ENCODE data around the gene PJA1. TPM values are rescaled to one million over a fixed set of nuclear protein-coding genes. Genes with fewer than 3 reads are reported as not detected.

PJA1 gene
- total RNA-seq, 2 donors from 2014 or later: 8.2 to 8.3 TPM

DNA sequence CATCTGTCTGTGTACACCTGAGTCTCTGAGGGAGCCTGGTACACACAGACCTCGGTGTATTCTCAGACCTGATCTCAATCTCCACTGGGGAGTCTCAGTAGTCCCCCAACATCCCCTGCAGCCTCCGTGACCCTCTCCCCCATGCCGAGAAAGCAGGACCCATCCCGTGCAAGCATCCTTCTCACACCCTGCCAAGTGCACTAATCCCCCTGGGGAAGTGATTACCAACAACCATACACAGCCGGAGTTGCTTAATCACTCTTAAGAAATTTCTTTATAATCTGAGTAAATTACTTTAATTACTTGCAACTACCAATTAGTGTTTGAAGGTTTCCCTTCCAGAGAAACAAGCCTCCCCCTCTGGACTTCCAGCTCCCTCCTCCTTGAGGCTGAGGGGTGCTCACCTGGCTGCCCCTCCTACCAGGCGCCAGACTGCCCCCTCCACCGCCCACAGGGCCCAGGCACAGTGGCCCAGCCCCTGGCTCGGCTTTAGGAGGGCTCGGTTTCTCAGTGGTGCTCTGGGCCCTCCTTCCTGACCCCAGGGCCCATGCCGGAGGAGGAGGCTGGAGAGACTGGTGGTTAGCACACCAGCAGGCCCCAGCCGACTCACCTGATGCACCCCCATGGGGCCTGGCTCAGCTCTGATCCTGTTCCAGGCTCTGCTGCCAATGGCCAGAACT, 43.8 kb downstream of the PJA1 start:
- Histone ChIP-seq H3K4me3 (no peak overlapping the region), H3K4me1 (no peaks in the 10 kb centered on the region), H3K27me3 (no peaks in the 10 kb centered on the region), H3K27ac (no peak overlapping the region), H3K36me3 (replicated peaks in 1 of 2; ENCODE audit: insufficient read depth in 1 of 2, low read depth in 2 of 2) (no peaks in the 10 kb centered on the region), H3K9me3 (no peaks in the 10 kb centered on the region)
- TF ChIP-seq POLR2A (IDR thresholded peaks at IDR 0.05): no peak
- TF ChIP-seq, protein P1, sequence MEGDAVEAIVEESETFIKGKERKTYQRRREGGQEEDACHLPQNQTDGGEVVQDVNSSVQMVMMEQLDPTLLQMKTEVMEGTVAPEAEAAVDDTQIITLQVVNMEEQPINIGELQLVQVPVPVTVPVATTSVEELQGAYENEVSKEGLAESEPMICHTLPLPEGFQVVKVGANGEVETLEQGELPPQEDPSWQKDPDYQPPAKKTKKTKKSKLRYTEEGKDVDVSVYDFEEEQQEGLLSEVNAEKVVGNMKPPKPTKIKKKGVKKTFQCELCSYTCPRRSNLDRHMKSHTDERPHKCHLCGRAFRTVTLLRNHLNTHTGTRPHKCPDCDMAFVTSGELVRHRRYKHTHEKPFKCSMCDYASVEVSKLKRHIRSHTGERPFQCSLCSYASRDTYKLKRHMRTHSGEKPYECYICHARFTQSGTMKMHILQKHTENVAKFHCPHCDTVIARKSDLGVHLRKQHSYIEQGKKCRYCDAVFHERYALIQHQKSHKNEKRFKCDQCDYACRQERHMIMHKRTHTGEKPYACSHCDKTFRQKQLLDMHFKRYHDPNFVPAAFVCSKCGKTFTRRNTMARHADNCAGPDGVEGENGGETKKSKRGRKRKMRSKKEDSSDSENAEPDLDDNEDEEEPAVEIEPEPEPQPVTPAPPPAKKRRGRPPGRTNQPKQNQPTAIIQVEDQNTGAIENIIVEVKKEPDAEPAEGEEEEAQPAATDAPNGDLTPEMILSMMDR (IDR thresholded peaks at IDR 0.05): no peak
- intact Hi-C loops (cut with DNase I): no loop called here
- ATAC-seq (no peak), DNase-seq (no peak)
- WGBS, 2 donors: 89 to 96% methylated on average over 4 to 9 of the region's 11 CpGs

DNA sequence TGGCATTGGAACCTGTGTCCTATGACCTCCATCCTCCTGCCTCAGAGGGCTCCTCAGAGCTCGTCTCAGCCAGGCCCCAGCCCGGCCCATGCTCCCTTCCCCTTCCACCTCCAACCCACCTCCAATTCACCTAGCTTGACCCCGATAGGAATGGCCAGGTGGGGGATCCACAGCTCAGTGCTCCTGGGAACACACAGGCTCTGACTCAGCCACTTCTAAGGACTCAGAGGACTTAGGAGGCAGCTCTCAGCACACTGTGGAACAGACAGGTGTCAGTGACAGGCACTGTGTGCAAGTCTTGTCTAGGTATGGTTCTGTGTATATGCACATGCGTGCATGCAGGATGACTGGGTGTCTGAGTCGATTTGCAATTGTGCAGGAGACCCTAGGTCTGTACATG, 44.8 kb downstream of the PJA1 start:
- no peak for ATAC-seq

DNA sequence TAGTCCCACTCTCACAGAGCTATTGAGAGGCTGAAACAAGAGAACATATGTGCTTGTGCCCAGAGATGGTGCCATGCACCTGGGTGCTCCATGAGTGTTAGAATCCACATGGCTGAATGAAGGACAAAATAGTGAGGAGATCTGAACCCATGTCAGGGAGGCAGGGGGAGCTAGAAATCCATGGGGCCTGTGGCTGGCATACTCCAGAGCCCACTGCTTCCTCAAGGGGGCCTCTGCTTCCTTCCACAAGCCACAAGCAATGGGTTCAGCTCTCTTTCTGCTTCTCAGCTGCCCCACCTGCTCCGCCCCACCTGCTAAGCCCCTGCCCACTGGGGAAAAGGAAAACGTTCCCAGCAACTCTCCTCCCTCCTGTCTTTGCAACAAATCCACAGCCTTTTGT, 46.1 kb downstream of the PJA1 start:
- no peak for ATAC-seq
- H3K27ac ChIP-seq: no peak overlapping the region
- DNase-seq: no peak
- no peaks in the 10 kb centered on the region for H3K4me1 ChIP-seq
- no peaks in the 10 kb centered on the region for H3K27me3 ChIP-seq
- no peaks in the 10 kb centered on the region for H3K9me3 ChIP-seq
- whole genome bisulfite sequencing, 2 donors: 60 to 65% methylated on average over 1 to 2 of the region's 2 CpGs
- no peak overlapping the region for H3K4me3 ChIP-seq
- intact Hi-C loops (cut with DNase I): no loop called here
- TF ChIP-seq, protein P1 (IDR thresholded peaks at IDR 0.05): no peak
- no peak for TF ChIP-seq POLR2A (IDR thresholded peaks at IDR 0.05)
- no peaks in the 10 kb centered on the region for H3K36me3 ChIP-seq (replicated peaks in 1 of 2; ENCODE audit: insufficient read depth in 1 of 2, low read depth in 2 of 2)

More for the DNA sequence above, 44.8 kb downstream of the PJA1 start:
- intact Hi-C loops (cut with DNase I): no loop called here
- TF ChIP-seq, protein P1 (IDR thresholded peaks at IDR 0.05): no peak
- TF ChIP-seq POLR2A (IDR thresholded peaks at IDR 0.05): no peak
- DNase-seq: no peak
- Histone ChIP-seq H3K36me3 (replicated peaks in 1 of 2; ENCODE audit: insufficient read depth in 1 of 2, low read depth in 2 of 2) (no peaks in the 10 kb centered on the region), H3K4me1 (no peaks in the 10 kb centered on the region), H3K27me3 (no peaks in the 10 kb centered on the region), H3K27ac (no peak overlapping the region), H3K4me3 (no peak overlapping the region), H3K9me3 (no peaks in the 10 kb centered on the region)
- 94% methylated on average over 3 to 5 of the region's 5 CpGs for WGBS, 2 donors

- intact Hi-C loops (cut with DNase I): no loop called here
- Histone ChIP-seq H3K9me3 (no peaks in the 10 kb centered on the region), H3K4me1 (no peaks in the 10 kb centered on the region), H3K36me3 (replicated peaks in 1 of 2; ENCODE audit: insufficient read depth in 1 of 2, low read depth in 2 of 2) (no peaks in the 10 kb centered on the region), H3K27ac (no peak overlapping the region), H3K4me3 (no peak overlapping the region), H3K27me3 (no peaks in the 10 kb centered on the region)
- DNase-seq (no peak), ATAC-seq (no peak)
- 74 to 86% methylated on average over 8 to 11 of the region's 11 CpGs for WGBS, 2 donors
- no peak for TF ChIP-seq POLR2A (IDR thresholded peaks at IDR 0.05)
- TF ChIP-seq, protein P1 (IDR thresholded peaks at IDR 0.05): no peak
Observed at GRCh38 chrX:69117876-69118526, 47.3 kb downstream of the PJA1 start.

All from body of pancreas (tissue), 4 donors.